ENCODE results near the gene MEPCE.

The MEPCE gene

DNA sequence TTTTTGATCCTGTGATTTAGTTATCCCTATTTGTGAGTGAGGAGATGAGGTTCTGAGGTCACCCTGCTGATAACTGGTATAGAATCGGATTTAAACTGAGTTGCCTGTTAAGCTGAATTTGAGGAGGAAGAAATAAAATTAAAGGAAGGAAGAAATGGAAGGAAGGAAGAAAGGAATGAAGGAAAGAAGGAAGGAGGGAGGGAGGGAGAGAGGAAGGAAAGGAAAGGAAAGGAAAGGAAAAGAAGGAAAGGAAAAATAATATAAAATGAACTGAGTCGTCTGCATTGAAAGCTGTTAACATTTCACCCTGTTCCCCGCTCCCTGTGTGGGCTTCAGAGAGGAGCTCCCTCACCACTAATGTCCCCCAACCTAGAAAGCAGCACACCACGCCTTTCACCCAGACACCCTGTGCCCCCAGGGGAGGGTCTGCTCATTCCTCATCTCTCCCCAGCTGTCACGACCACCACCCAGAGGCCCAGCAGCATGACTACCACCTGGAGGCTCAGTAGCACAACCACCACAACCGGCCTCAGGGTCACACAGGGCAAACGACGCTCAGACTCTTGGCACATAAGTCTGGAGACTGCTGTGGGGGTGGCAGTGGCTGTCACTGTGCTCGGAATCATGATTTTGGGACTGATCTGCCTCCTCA lies 40.1 kb upstream of the MEPCE start:
- H3K4me3 ChIP-seq (ENCODE audit: low read depth, low read length): no peak overlapping the region
- TF ChIP-seq, protein P1, sequence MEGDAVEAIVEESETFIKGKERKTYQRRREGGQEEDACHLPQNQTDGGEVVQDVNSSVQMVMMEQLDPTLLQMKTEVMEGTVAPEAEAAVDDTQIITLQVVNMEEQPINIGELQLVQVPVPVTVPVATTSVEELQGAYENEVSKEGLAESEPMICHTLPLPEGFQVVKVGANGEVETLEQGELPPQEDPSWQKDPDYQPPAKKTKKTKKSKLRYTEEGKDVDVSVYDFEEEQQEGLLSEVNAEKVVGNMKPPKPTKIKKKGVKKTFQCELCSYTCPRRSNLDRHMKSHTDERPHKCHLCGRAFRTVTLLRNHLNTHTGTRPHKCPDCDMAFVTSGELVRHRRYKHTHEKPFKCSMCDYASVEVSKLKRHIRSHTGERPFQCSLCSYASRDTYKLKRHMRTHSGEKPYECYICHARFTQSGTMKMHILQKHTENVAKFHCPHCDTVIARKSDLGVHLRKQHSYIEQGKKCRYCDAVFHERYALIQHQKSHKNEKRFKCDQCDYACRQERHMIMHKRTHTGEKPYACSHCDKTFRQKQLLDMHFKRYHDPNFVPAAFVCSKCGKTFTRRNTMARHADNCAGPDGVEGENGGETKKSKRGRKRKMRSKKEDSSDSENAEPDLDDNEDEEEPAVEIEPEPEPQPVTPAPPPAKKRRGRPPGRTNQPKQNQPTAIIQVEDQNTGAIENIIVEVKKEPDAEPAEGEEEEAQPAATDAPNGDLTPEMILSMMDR (IDR thresholded peaks at IDR 0.05; ENCODE audit: borderline replicate concordance, insufficient read depth, low read depth, low read length): no peak

DNA sequence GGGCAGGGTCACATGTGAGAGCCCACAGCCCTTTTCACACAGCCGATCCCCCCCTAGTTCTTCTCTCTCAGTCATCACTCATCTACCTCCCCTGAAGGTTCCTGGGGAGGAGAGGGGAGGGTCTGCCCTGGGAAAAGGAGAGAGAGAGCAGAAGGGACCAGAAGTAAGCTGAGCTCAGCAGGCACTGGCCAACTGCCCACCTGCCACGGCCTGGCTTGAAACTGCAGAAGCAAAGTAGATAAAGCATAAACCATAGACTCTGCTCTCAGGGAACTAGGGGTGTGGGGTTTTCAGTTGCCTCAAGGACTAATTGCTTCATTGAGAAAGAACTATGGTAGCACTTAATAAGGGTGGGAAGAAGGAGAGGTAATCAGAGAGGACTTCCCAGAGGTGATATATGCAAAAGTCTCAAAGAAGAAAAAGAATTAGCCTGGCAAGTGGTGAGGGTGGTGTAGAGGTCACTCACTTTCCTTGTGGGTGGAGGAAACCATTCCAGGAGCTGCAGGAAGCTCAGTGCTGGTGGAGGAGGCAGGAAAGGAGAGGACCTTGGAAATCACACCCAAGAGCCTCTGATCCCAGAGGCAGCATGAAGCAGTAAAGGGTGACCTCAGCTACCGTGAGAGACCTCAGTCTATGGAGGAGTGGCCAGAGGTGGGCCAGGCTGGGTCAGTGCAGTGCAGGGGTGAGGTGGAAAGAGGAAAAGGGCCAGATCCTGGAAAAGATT lies 39.2 kb upstream of the MEPCE start:
- no peak overlapping the region for H3K4me3 ChIP-seq (ENCODE audit: low read depth, low read length)
- TF ChIP-seq, protein P1 (IDR thresholded peaks at IDR 0.05; ENCODE audit: borderline replicate concordance, insufficient read depth, low read depth, low read length): no peak

DNA sequence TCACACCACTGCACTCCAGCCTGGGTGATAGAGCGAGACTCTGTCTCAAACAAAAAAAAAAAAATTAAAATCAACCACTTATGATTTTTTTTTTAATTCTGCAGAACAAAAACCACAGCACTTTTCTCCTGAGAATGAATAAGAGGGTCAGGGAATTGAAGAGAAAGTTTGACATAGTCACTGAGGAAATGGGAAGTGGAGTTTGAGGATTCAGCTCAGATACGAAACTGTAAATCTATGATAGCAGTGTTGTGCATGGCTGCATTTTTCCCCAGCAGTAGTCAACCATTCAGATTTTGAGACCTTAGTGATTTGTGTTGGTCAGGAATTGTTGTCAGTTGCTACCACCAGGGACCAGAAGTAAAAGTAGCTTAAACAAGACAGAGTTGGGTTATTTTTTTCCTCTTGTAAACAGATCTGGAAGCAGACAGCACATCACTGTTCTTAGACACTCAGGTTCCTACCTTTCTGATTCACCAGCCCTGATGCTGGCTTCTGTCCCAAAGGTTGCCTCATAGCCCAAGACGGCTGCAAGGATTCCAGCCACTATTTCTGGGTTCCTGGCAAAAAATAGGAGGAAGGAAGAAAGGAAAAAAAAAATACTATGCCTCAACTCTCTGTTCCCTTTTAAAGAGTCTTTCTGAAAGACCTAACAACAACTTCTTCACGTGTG lies 36.3 kb upstream of the MEPCE start:
- TF ChIP-seq, protein P1 (IDR thresholded peaks at IDR 0.05; ENCODE audit: borderline replicate concordance, insufficient read depth, low read depth, low read length): no peak
- H3K4me3 ChIP-seq (ENCODE audit: low read depth, low read length): no peak overlapping the region

DNA sequence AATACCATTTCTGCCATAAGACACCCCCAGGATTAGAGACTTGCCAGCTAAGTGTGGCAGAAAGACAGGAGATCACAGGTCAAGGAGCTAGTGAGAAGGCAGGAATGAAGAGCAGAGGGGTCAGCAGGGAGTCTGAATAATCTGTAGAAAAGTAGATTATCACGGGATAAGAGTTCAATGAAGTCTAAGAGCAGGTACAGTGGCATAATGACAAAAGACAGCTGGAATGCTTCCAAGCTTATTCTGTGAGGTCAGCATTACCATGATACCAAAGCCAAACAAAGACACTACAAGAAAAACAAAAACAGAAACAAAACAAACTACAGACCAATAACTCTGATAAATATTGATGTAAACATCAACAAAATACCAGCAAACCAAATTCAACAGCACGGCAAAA lies 35.6 kb upstream of the MEPCE start:
- TF ChIP-seq, protein P1 (IDR thresholded peaks at IDR 0.05; ENCODE audit: borderline replicate concordance, insufficient read depth, low read depth, low read length): no peak
- no peak overlapping the region for H3K4me3 ChIP-seq (ENCODE audit: low read depth, low read length)

DNA sequence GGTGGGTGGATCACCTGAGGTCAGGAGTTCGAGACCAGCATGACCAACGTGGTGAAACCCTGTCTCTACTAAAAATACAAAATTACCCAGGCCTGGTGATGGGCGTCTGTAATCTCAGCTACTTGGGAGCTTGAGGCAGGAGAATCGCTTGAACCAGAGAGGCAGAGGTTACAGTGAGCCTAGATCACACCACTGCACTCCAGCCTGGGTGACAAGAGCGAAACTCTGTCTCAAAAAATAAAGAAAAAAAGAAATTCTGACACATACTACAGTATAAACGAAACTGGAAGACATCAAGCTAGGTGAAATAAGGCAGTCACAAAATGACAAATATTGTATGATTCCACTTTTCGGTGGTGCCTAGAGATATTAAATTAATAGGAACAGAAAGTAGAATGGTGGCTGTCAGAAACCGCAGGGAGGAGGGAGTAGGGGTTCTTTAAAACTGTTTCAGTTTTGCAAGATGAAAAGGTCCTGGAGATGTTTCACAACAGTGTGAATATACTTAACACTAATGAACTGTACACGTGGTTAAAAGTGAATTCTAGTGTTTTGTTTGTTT lies 33.1 kb upstream of the MEPCE start:
- H3K4me3 ChIP-seq (ENCODE audit: low read depth, low read length): no peak overlapping the region
- TF ChIP-seq, protein P1 (IDR thresholded peaks at IDR 0.05; ENCODE audit: borderline replicate concordance, insufficient read depth, low read depth, low read length): no peak

DNA sequence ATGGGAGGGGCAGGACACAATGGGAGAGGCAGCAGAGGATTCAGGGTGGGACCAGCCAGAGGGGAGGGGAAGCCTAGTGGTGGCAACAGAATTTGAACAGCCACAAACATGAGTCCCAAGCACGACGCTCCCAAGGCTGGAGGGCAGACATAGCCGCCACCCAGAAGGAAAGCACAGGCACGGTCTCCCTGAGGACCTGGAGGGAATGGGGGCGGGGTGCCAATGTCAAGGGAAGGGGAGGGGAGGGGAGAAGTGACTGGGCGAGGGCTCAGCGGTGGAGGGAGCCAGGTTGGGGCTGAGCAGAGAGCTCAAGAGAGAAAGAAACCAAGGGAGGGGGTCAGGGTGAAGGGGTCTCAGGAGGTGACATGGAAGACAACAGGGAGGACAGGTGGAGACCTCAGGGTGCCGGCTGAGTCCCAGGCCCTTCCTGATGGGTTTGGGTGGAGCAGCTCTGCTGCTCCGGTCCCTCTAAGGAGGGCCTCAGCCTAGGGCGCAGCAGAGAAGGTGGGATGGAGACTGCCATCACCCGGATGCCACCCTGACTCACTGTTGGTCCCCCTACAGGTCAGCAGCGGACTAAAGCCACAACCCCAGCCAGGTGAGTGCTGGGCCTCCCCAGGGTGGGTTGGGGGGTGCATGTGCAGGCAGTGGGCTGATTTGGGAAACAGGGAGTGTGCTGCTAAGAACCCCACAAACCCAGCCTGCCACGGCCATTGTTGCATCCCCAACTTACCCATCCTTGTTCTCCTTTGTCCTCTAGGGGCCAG lies 32.1 kb upstream of the MEPCE start:
- TF ChIP-seq, protein P1 (IDR thresholded peaks at IDR 0.05; ENCODE audit: borderline replicate concordance, insufficient read depth, low read depth, low read length): no peak
- H3K4me3 ChIP-seq (ENCODE audit: low read depth, low read length): no peak overlapping the region
